Choroid plexus epithelial cell (primary cell): Measurements from ENCODE around the gene C6orf132.

Experiments used
- DNase-seq: peaks from one replicate; pipeline ENCODE4 v3.0.0-alpha.2; 2010; ENCODE audit warnings: low read depth
- H3K4me3 ChIP-seq: 2 replicates; pipeline ENCODE4 v1.5.1; 2011; ENCODE audit warnings: low read depth, mild to moderate bottlenecking, control low read depth, low read length, moderate library complexity
- TF ChIP-seq, protein P1 (sequence below): conservative IDR thresholded peaks from 2 replicates; pipeline ENCODE4 v1.5.1; 2011; ENCODE audit warnings: low read depth, mild to moderate bottlenecking, control low read depth, inconsistent platforms, low read length, moderate library complexity

C6orf132 gene, protein sequence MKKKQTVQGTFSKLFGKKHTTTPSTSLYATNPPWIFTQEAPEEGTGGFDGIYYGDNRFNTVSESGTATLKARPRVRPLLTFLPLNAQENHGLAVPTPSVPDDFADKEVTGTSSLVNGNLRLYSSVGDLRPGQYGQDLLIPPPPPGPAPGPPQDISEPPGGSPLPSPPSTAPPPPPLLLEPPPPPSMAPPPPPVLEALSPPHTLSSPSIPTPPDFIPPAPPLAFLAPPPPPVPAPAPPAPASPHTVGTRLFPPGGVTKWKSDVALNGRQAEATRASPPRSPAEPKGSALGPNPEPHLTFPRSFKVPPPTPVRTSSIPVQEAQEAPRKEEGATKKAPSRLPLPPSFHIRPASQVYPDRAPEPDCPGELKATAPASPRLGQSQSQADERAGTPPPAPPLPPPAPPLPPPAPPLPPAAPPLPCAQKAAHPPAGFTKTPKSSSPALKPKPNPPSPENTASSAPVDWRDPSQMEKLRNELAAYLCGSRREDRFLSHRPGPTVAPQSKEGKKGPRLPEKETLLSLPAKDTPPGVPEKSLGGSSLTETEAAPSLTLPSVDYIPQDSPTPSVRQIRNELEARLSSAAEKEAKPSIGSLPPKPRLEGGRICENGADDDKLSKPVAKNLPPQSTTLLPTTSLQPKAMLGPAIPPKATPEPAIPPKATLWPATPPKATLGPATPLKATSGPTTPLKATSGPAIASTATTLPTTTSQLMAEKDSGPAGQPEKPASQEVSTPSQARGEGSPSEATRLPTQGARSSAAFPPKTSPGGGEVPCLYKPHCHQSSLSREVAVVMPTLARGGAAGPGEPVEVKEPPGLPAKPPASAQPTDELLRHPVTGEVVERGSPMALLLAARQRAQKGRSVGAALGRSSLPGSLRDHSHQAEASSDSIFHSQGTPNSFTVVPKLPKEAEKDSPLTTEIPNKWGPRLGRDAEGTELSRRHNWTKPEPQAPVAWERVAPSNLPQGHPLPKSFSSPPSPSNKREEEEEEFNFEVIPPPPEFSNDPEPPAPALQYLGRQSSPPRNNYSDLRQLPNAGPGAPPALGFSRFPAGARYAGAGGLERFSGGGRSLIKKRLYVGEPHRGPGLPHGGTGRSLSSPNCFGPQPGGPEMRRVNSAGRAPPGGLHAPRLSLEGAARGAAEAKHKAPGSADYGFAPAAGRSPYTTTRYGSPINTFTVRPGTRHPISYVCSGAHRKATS

GRCh38 chr6:42142118-42142835 is at the start of gene C6orf132:
C6orf132 (minus strand) TSS chr6:42142620; CDS start chr6:42142444, 176 bp downstream.
- H3K4me3 ChIP-seq, result peak within 1 kb of the TSS; percentile 71
- TF ChIP-seq, protein P1, sequence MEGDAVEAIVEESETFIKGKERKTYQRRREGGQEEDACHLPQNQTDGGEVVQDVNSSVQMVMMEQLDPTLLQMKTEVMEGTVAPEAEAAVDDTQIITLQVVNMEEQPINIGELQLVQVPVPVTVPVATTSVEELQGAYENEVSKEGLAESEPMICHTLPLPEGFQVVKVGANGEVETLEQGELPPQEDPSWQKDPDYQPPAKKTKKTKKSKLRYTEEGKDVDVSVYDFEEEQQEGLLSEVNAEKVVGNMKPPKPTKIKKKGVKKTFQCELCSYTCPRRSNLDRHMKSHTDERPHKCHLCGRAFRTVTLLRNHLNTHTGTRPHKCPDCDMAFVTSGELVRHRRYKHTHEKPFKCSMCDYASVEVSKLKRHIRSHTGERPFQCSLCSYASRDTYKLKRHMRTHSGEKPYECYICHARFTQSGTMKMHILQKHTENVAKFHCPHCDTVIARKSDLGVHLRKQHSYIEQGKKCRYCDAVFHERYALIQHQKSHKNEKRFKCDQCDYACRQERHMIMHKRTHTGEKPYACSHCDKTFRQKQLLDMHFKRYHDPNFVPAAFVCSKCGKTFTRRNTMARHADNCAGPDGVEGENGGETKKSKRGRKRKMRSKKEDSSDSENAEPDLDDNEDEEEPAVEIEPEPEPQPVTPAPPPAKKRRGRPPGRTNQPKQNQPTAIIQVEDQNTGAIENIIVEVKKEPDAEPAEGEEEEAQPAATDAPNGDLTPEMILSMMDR, result no peak
- DNase-seq, result peak; percentile 60

- H3K4me3 ChIP-seq, result no peak overlapping the region
- TF ChIP-seq, protein P1, result no peak
- peak; percentile 51 for DNase-seq
These were observed 48.2 kb upstream of the C6orf132 start for GRCh38 chr6:42190554-42191183.

DNA sequence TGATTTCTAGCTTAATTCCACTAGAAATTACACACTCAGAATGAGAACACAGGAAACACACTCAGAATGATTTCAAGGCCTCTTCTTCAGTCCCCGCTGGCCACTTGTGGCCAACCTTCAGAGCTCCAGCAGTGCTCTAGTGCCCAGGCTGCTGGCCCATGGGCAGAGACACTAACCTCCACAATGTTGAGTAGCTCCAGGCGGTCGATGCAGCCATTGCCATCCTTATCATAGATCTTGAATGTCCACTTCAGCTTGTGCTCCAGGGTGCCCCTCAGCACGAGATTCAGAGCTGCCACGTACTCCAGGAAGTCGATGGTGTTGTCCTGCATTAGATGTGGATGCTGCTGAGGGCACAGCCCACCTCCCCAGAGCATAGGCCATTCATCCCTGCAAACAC is 46.0 kb upstream of the C6orf132 start:
- no peak overlapping the region for H3K4me3 ChIP-seq
- no peak for DNase-seq
- TF ChIP-seq, protein P1, result no peak

DNA sequence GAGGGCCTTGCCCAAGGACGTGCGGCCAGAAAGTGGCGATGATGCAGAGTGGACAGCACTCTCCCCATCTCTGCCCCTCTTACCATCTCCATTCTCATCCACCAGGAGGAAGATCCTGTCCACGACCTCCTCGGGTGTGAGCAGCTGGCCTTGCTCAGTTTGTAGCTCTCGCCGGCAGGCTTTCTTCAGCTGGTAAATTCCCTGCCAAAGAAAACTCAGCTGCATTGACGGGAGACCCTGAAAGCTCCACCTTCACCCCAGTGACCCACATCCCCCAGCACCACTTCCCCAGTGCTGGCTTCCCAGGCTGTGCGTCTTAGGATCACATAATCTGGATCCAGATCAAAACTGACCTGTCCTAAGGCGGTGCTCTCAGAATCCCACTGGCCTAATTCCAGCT is 43.2 kb upstream of the C6orf132 start:
- no peak overlapping the region for H3K4me3 ChIP-seq
- TF ChIP-seq, protein P1, result peak; percentile 32
- peak; percentile 48 for DNase-seq

DNA sequence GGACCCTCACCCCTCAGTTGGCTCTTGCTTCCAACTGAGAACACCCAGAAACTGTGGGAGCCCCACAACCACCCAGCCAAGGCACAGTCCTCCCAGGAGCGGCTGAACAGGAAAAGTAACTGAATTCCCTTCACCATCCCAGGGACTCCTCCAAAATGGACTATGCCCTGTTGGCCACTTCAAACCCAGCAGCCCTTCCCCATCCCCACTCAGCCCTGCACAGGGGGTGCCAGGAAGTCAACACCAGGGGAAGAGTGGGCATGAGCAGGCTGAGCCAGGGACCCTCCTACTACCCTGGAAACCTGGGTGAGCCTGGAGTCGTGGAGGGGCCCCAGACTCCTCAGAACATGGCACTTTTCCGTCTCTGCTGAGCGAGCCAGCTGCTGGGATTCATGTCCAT is 42.1 kb upstream of the C6orf132 start:
- DNase-seq, result no peak
- no peak overlapping the region for H3K4me3 ChIP-seq
- TF ChIP-seq, protein P1, result no peak

DNA sequence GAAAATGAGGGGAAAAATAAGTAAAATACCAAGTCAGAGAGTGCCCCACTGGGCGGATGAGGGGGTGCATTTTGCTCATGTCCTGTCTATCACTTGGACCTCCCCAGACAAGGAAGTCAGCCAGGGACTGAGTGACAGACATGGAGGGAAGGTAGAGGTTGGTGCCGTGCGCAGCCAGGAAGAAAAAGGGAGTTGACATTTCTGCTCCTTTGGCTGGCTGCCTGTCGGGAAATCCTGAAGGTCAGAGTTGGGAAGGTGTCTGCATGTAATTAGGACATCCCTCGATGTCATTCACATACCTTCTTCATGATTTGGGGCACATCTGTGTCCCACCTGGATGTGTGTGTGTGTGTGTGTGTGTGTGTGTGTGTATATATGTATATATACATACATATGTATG is 39.7 kb upstream of the C6orf132 start:
- no peak overlapping the region for H3K4me3 ChIP-seq
- TF ChIP-seq, protein P1, result no peak
- no peak for DNase-seq
